ENCODE measurements around the gene TNFAIP8.

Gene TNFAIP8

GRCh38 chr5:119353686-119354366 lies 2.0 kb upstream of the TNFAIP8 start:
- Mint-ChIP-seq H3K4me3 (no peak overlapping the region), H3K27ac (no peak overlapping the region), H3K36me3 (ENCODE audit: low read depth) (no peaks in the 10 kb centered on the region), H3K9me3 (no peaks in the 10 kb centered on the region), H3K4me1 (peaks cover 30% of the 10 kb centered on the region), H3K27me3 (ENCODE audit: low read depth, poor library complexity) (peaks cover 19% of the 10 kb centered on the region)
- TF ChIP-seq CTCF (IDR thresholded peaks at IDR 0.05) = no peak
- DNase-seq = no peak

GRCh38 chr5:119354537-119355243 lies 1.1 kb upstream of the TNFAIP8 start:
- H3K4me1 Mint-ChIP-seq = peaks cover 31% of the 10 kb centered on the region
- DNase-seq = no peak
- H3K27me3 Mint-ChIP-seq (ENCODE audit: low read depth, poor library complexity) = peaks cover 22% of the 10 kb centered on the region
- no peak overlapping the region for H3K27ac Mint-ChIP-seq
- no peak overlapping the region for H3K4me3 Mint-ChIP-seq
- TF ChIP-seq CTCF (IDR thresholded peaks at IDR 0.05) = no peak
- no peaks in the 10 kb centered on the region for H3K36me3 Mint-ChIP-seq (ENCODE audit: low read depth)
- no peaks in the 10 kb centered on the region for H3K9me3 Mint-ChIP-seq

- TF ChIP-seq CTCF (IDR thresholded peaks at IDR 0.05) = no peak
- no peak for DNase-seq
- Mint-ChIP-seq H3K36me3 (ENCODE audit: low read depth) (no peaks in the 10 kb centered on the region), H3K9me3 (no peaks in the 10 kb centered on the region), H3K27me3 (ENCODE audit: low read depth, poor library complexity) (peaks cover 22% of the 10 kb centered on the region), H3K27ac (no peak overlapping the region), H3K4me3 (peak overlapping the region; percentile 94), H3K4me1 (peaks cover 35% of the 10 kb centered on the region)
These were observed 578 bp upstream of the TNFAIP8 start for GRCh38 chr5:119355244-119355638.

- peak overlapping the region; percentile 94 for H3K4me3 Mint-ChIP-seq
- no peak for DNase-seq
- peaks cover 22% of the 10 kb centered on the region for H3K27me3 Mint-ChIP-seq (ENCODE audit: low read depth, poor library complexity)
- peaks cover 44% of the 10 kb centered on the region for H3K4me1 Mint-ChIP-seq
- H3K36me3 Mint-ChIP-seq (ENCODE audit: low read depth) = no peaks in the 10 kb centered on the region
- no peaks in the 10 kb centered on the region for H3K9me3 Mint-ChIP-seq
- no peak for TF ChIP-seq CTCF (IDR thresholded peaks at IDR 0.05)
- peak overlapping the region; percentile 13 for H3K27ac Mint-ChIP-seq
These were observed 881 bp downstream of the TNFAIP8 start for GRCh38 chr5:119356612-119357188.

GRCh38 chr5:119357270-119357669 lies 1.5 kb downstream of the TNFAIP8 start:
- Mint-ChIP-seq H3K27me3 (ENCODE audit: low read depth, poor library complexity) (peaks cover 22% of the 10 kb centered on the region), H3K9me3 (no peaks in the 10 kb centered on the region), H3K4me1 (peaks cover 44% of the 10 kb centered on the region), H3K36me3 (ENCODE audit: low read depth) (no peaks in the 10 kb centered on the region), H3K27ac (no peak overlapping the region), H3K4me3 (peak overlapping the region; percentile 94)
- DNase-seq = no peak
- TF ChIP-seq CTCF (IDR thresholded peaks at IDR 0.05) = no peak
